NCI-H2081 treated with DMSO at 0.1 percent for 48 hours (cell line): Measurements from ENCODE around the gene EIF2A.
"Not testable (repeated sequence)": the region's sequence is repeated elsewhere in the genome, so short reads cannot be mapped to it uniquely, and the experiment has no call there.

Experiments
- DNase-seq: peaks from one replicate; lab custom pipeline; 2025; lab: John Stamatoyannopoulos, UW

The EIF2A gene

DNA sequence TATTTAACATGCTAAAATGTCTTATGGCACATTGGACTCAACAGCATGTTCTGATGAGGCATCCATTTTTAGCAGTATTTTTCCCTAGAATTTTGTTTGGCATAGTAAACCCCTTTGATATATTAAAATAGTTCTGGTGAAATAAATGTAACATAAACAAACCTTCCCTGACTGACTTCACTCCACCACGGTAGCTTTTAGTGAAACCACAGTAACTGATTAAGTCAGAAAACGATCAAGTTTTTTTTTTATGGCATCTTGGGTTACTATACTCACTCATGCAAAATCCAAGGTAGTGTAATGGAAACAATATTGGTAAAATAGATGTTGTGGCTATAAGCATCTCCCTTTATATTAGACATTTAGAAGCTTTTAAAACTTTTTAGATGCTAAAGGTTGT, 3.1 kb upstream of the EIF2A start:
- DNase-seq: no peak

GRCh38 chr3:150544041-150544440, 2.5 kb upstream of the EIF2A start:
- no peak for DNase-seq

- DNase-seq: no peak
Measured at GRCh38 chr3:150544726-150545125, 1.9 kb upstream of the EIF2A start.

- DNase-seq: no peak
Measured at GRCh38 chr3:150545419-150546225, 965 bp upstream of the EIF2A start.

- no peak for DNase-seq
Measured at GRCh38 chr3:150547045-150547741, 606 bp downstream of the EIF2A start.

DNA sequence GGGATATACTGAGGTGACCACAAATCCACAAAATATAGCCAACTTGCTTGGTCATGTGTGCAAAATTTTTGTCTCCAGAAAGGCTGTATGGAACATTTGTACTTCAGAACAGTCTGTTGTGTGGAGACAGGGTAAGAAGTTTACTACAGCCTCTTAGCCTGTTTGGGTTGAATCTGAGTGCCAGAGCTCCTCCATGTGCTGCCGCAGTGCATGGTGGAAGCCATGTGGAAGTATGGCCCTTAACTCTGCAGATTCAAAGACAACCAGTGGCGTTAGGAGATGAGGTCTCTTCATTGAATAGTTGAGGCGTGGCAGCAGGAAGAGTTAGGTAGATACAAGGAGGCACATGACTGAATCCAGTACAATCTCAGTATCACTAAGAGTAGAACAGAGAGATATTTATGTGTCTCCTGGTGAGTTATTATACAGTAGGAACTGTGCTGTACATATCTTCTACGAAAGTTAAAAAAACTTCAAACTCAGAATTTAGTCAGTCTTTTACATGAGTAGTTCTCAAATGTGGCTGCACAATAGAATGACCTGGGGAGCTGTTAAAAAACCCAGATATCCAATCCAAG, 9.4 kb downstream of the EIF2A start:
- DNase-seq: no peak

GRCh38 chr3:150556792-150557191, 10.2 kb downstream of the EIF2A start:
- DNase-seq: no peak

GRCh38 chr3:150557725-150558124, 11.1 kb downstream of the EIF2A start:
- no peak for DNase-seq

- DNase-seq: no peak
Measured at GRCh38 chr3:150564243-150564642, 17.7 kb downstream of the EIF2A start.

- DNase-seq: no peak
Measured at GRCh38 chr3:150567328-150567727, 20.7 kb downstream of the EIF2A start.

- DNase-seq: no peak
Measured at GRCh38 chr3:150577855-150578254, 31.3 kb downstream of the EIF2A start.

- DNase-seq: no peak
Measured at GRCh38 chr3:150581174-150581573, 34.6 kb downstream of the EIF2A start.

- DNase-seq: no peak
Measured at GRCh38 chr3:150582620-150583019, 36.0 kb downstream of the EIF2A start.

GRCh38 chr3:150583028-150583427, 36.4 kb downstream of the EIF2A start:
- DNase-seq: no peak

DNA sequence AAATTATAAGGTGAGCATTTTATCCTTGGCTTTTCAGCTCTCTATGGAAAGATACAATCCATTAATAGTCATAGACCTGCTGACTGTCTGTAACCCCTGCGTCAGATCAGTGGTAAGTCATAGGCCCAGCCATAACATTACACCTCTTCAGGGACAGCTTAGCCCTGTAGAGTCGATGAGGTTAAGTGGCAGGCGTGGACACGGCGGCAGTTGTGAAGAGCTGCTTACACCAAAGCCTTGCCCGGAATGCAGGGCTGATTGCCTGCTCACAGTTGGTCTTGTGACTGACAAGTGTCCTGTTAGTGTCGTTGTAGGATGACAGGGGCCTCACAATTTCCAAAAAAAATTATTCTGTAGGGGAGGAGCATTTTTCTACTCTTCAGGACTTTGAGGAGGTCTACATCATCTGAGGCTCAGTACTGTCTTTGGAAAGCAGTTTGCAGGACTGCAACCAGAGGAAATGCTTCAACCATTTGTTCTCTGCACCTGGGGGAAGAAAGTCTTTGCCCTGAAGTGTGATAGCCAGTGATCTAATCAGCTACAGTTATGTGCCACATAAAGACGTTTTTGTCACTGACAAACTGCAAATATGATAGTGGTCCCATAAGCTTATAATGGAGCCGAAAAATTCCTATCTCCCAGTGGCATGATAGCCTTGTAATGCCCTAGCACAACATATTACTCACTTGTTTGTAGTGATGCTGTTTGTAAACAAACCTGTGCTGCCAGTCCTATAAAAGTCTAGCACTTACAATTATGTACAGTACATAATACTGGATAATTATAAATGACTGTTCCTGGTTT, 41.6 kb downstream of the EIF2A start:
- DNase-seq: no peak

DNA sequence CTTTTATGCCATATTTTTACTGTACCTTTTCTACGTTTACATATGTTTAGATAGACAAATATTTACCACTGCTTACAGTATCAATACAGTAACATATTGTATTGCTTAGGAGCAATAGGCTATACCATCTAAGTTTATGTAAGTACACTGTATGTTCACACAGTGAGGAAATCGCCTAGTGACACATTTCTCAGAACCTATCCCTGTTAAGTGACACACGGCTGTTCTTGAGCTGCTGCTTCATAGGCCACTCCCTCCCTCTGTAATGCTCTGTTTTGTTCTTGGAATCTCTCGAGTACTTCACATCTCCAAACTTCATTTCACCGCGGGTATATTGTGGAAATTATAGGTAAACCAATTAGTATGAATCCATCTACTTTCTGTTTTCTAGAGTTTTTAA, 43.2 kb downstream of the EIF2A start:
- no peak for DNase-seq

DNA sequence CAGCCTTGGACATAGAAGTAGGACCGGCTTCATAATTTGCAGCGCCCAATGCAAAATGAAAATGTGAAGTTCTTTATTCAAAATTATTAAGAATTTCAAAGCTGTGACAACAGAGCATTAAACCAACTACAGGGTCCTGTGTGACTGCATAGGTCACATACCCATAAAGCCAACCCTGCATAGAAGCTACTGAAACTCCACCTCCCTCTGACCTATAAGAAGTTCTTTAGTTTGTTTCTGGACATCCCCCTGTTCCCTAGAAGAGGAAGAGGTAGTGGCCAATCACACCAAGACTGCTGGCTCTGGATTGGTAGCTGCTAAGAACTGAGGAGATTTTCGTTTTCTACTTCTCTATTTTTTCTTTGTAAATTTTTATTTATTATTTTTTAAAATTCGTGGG, 47.6 kb downstream of the EIF2A start:
- no peak for DNase-seq

DNA sequence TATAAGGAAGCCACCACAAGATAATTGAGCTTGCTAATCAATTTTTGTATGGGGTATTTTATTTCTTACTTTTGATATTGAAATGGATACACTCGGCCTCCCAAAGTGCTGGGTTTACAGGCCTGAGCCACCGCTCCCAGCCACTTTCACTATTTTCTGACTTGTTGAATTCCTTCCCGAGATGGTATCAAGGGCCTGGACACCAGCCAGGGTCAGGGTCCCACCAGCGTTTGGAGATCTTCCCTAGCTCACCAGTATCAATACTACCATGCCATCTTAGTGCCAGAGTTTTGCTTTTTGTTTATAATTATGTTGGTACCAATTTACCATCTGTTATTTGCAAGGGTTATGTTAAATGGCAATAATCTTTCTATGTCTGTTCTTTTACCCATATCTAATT, 51.1 kb downstream of the EIF2A start:
- DNase-seq: no peak

- DNase-seq: no peak
Measured at GRCh38 chr3:150599611-150600297, 53.2 kb downstream of the EIF2A start.

- DNase-seq: not testable (repeated sequence)
Measured at GRCh38 chr3:150600647-150601530, 54.3 kb downstream of the EIF2A start.
